NT2/D1 (cell line): ENCODE measurements around the gene NPAS2.

Experiments used
- DNase-seq: peaks from one replicate; pipeline ENCODE4 v3.0.0-alpha.2; 2011; ENCODE audit warnings: low read depth, low spot score
- H3K27me3 ChIP-seq: 2 replicates; pipeline ENCODE4 v1.6.0; 2011; ENCODE audit warnings: mild to moderate bottlenecking; ENCODE audit not compliant: insufficient read length, insufficient read depth
- H3K36me3 ChIP-seq: 2 replicates; pipeline ENCODE4 v1.6.1; 2011; ENCODE audit warnings: mild to moderate bottlenecking, low read length, mixed read lengths; ENCODE audit not compliant: insufficient read depth, insufficient read length
- H3K4me1 ChIP-seq: 2 replicates; pipeline ENCODE4 v1.5.1; 2011; ENCODE audit not compliant: insufficient read depth, insufficient read length
- H3K4me3 ChIP-seq: 2 replicates; pipeline ENCODE4 v1.5.1; 2011; ENCODE audit warnings: low read depth; ENCODE audit not compliant: insufficient read length
- H3K9ac ChIP-seq: 2 replicates; pipeline ENCODE4 v1.6.0; 2011; ENCODE audit warnings: low read depth; ENCODE audit not compliant: insufficient read length
- H3K9me3 ChIP-seq: 2 replicates; pipeline ENCODE4 v1.5.1; 2011; ENCODE audit warnings: mild to moderate bottlenecking, low read length; ENCODE audit not compliant: insufficient read depth
- SUZ12 ChIP-seq: IDR thresholded peaks from 2 replicates; pipeline ENCODE4 v1.6.1; 2011; ENCODE audit not compliant: insufficient read length, insufficient read depth; ENCODE audit errors: extremely low read depth
- YY1 ChIP-seq: IDR thresholded peaks from 2 replicates; pipeline ENCODE4 v1.6.1; 2011; ENCODE audit not compliant: insufficient read length, insufficient read depth
- ZNF274 ChIP-seq: IDR thresholded peaks from 2 replicates; pipeline ENCODE4 v1.6.1; 2011; ENCODE audit warnings: mild to moderate bottlenecking, low read depth, low read length

NPAS2 gene

GRCh38 chr2:100845141-100845991 is 25.4 kb downstream of the NPAS2 start:
- no peaks in the 10 kb centered on the region for H3K9me3 ChIP-seq
- no peaks in the 10 kb centered on the region for H3K4me1 ChIP-seq
- H3K27me3 ChIP-seq: no peaks in the 10 kb centered on the region
- DNase-seq: no peak
- no peak overlapping the region for H3K9ac ChIP-seq
- TF ChIP-seq ZNF274 (no peak), SUZ12 (no peak), YY1 (no peak)
- H3K4me3 ChIP-seq: no peak overlapping the region
- no peaks in the 10 kb centered on the region for H3K36me3 ChIP-seq

- no peaks in the 10 kb centered on the region for H3K27me3 ChIP-seq
- H3K9ac ChIP-seq: no peak overlapping the region
- H3K9me3 ChIP-seq: no peaks in the 10 kb centered on the region
- DNase-seq: no peak
- no peak for TF ChIP-seq YY1
- no peak for TF ChIP-seq SUZ12
- TF ChIP-seq ZNF274: no peak
- no peaks in the 10 kb centered on the region for H3K4me1 ChIP-seq
- H3K4me3 ChIP-seq: no peak overlapping the region
- H3K36me3 ChIP-seq: no peaks in the 10 kb centered on the region
Observed at GRCh38 chr2:100846716-100847115, 26.8 kb downstream of the NPAS2 start.

- Histone ChIP-seq H3K4me1 (no peaks in the 10 kb centered on the region), H3K4me3 (no peak overlapping the region)
- no peak for TF ChIP-seq YY1
- TF ChIP-seq ZNF274: no peak
- no peak for TF ChIP-seq SUZ12
Observed at GRCh38 chr2:100852447-100852846, 32.5 kb downstream of the NPAS2 start.

GRCh38 chr2:100852999-100853908 is 33.3 kb downstream of the NPAS2 start:
- Histone ChIP-seq H3K9me3 (no peaks in the 10 kb centered on the region), H3K36me3 (no peaks in the 10 kb centered on the region), H3K4me1 (no peaks in the 10 kb centered on the region), H3K27me3 (no peaks in the 10 kb centered on the region), H3K9ac (no peak overlapping the region), H3K4me3 (no peak overlapping the region)
- TF ChIP-seq SUZ12 (no peak), ZNF274 (no peak), YY1 (no peak)
- DNase-seq: no peak

More at GRCh38 chr2:100852447-100852846, 32.5 kb downstream of the NPAS2 start:
- H3K9ac ChIP-seq: no peak overlapping the region
- H3K36me3 ChIP-seq: no peaks in the 10 kb centered on the region
- DNase-seq: no peak
- no peaks in the 10 kb centered on the region for H3K27me3 ChIP-seq
- H3K9me3 ChIP-seq: no peaks in the 10 kb centered on the region

GRCh38 chr2:100853909-100854810 is 34.2 kb downstream of the NPAS2 start:
- no peak for DNase-seq
- Histone ChIP-seq H3K27me3 (no peaks in the 10 kb centered on the region), H3K36me3 (no peaks in the 10 kb centered on the region), H3K4me3 (no peak overlapping the region), H3K9me3 (no peaks in the 10 kb centered on the region), H3K4me1 (no peaks in the 10 kb centered on the region), H3K9ac (no peak overlapping the region)
- no peak for TF ChIP-seq YY1
- TF ChIP-seq ZNF274: no peak
- no peak for TF ChIP-seq SUZ12

GRCh38 chr2:100855084-100855483 is 35.1 kb downstream of the NPAS2 start:
- TF ChIP-seq ZNF274: no peak
- no peak for TF ChIP-seq SUZ12
- no peak for TF ChIP-seq YY1
- H3K9me3 ChIP-seq: no peaks in the 10 kb centered on the region
- no peaks in the 10 kb centered on the region for H3K27me3 ChIP-seq
- H3K36me3 ChIP-seq: no peaks in the 10 kb centered on the region
- H3K4me1 ChIP-seq: no peaks in the 10 kb centered on the region
- no peak overlapping the region for H3K4me3 ChIP-seq
- no peak overlapping the region for H3K9ac ChIP-seq
- DNase-seq: no peak
